GM19035 (cell line): ENCODE data around the gene PTPRG.

ENCODE experiments used
- ATAC-seq: cut with Tn5 transposase; IDR thresholded peaks from one replicate; pipeline ENCODE4 v1.9.1; 2021; ENCODE audit not compliant: unreplicated experiment

Gene PTPRG

GRCh38 chr3:62246985-62247384 lies 685.6 kb downstream of the PTPRG start:
- no peak for ATAC-seq

- ATAC-seq, result no peak
These were observed 687.5 kb downstream of the PTPRG start for GRCh38 chr3:62248734-62249483.

GRCh38 chr3:62249484-62249776 lies 688.1 kb downstream of the PTPRG start:
- no peak for ATAC-seq

DNA sequence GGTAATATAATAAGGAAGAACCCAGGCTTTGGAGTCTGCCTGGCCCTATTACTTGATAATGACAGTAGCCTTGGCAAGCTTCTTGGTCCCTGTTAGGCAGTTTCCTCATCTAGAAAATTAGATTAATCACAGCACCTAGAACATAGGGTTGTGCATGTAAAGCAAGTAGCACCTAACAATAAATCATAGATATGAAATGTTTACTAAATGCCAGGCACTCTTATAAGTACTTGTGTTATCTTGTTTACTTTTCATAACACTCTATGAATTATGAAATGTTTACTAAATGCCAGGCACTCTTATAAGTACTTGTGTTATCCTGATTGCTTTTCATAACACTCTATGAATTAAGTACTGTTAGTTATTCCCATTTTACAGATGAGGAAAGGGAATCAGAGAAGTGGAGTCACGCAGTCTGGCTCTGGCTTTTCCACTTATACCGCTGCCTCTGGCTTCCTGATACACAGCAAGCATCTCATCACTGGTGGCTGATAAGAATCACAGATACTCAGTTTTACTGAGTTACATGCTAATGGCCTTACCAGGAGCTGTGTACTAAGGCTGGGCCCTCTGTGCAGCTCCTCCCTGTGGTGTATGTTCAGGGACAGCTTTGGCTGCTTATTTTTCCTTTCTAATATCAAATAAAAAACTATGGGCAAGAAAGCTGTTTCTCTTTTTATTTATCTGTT lies 688.6 kb downstream of the PTPRG start:
- no peak for ATAC-seq

DNA sequence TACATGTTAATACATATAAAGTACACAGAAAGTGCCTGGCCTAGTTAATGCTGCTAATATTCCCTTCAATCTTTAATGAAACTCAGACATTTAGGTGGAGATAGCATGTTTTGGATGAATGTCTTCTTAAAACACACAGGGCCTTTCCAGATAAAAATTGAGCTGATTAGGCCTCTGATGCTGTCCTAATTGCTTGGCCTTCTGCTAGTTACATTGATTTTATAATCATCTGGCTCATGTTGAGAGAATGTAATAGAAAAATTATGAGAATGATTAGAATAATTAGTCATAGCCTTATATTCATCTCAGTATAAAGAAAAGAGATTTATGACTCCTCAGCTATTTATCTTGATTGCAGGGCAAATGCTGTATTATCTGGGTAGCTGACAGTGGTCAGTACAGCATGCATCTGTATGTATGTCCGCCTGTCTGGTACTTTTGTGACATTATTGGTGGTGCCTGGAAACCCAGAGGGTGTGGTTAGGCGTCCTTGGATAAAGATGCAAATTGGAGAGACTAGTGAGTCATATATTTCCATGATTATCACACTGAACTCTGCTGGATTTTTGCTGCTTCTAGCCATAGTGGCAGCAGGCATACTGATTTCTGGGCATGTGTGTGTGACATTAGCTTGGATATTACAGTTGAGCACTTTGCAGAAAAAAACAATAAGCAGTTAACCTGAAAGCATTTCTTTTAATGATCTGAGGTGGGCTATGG lies 691.2 kb downstream of the PTPRG start:
- ATAC-seq, result no peak

DNA sequence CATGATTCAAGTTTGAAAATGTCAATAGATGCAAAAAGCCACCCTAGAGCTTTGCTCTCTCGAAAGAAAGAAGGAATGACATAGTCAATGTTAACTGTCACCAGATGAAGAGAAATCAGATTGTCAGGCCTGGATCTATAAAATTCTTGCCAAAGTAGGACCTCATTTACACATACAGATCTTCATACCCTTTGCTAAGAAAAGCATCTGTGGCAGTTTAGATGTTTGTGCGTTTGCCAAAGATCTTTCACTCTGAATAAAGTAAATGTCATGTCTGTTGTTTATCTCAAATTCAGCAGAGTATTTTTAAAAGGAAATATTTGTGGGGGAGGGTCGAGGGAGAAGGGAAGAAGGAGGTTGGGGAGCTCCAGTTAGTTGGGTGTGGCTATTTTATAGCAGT lies 692.6 kb downstream of the PTPRG start:
- ATAC-seq, result no peak

GRCh38 chr3:62255758-62256157 lies 694.4 kb downstream of the PTPRG start:
- ATAC-seq, result no peak

- no peak for ATAC-seq
These were observed 698.6 kb downstream of the PTPRG start for GRCh38 chr3:62259924-62260323.

- ATAC-seq, result no peak
These were observed 699.3 kb downstream of the PTPRG start for GRCh38 chr3:62260655-62261054.

DNA sequence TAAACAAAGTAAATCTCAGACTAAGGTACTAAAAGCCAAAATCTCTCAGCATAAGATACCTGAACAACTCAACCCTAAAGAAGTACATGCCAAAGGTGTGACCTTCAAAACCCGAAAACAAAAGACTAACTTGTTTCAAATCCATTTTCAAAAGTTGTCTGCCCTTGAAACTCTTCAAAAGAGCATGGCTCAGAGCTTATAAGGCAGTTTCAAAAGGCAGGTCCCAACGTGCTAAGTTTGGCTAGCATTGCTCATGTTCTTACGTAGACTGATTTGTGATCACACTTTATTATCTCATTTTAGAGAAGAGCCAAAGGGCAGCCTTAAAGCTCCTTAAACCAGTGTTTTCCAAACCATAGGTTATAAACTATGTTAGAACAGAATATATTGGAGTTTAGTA lies 699.8 kb downstream of the PTPRG start:
- ATAC-seq, result no peak

DNA sequence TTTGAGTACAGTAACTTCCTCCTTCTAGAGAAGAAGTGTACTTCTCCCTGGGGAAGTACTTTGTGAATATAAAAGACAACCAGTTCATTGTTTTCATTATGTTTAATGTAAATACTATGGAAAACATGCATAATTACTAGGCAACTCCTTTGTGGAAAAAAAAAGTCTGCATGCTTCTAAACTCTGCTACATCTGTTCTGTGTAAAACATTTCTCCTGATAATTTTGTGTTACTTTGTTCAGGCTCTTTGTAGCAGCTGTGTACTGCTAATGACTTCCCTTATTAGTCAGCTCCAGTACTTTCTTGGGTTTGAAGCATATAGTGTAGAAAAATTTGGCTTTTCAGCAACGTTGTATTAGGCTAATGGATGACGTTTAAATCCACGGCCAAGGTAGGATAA lies 700.4 kb downstream of the PTPRG start:
- ATAC-seq, result no peak

DNA sequence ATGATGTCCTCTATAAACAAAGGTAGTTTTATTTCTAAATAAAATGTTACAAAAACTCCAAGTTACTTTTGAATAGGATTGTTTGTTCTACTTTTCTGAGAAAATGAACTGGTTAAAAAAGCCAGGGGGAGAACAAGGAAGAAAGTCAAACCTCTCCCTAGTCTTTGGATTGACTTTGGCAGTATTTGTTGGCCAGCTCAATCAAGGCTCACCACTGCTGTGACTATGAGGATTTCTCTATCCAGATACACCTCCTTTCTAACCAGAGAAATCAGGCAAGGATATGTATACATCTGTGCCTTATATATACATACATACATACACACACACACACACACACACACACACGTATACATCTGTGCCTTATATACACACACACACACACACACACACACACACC lies 704.2 kb downstream of the PTPRG start:
- ATAC-seq, result no peak

- no peak for ATAC-seq
These were observed 705.4 kb downstream of the PTPRG start for GRCh38 chr3:62266668-62267283.

GRCh38 chr3:62276658-62277180 lies 715.3 kb downstream of the PTPRG start:
- no peak for ATAC-seq

GRCh38 chr3:62277450-62277849 lies 716.1 kb downstream of the PTPRG start:
- no peak for ATAC-seq

DNA sequence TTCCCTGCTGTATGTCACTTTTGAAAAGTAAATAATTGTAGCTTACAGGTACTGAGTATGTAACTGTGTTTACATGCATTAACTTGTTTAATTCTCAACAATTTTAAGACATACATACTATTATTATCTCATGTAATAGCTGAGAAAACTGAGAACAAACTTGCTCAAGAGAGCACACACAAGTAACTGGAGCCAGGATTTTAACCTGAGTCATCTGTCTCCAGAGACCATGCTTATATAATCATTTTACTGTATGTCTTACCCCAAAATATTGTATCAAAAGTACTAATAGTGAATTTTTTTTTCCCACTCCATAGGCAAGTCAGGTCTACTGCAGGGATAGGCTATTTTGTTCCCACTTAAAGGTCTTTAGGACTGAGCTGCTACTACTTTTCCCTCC lies 716.6 kb downstream of the PTPRG start:
- no peak for ATAC-seq

GRCh38 chr3:62281726-62282125 lies 720.4 kb downstream of the PTPRG start:
- no peak for ATAC-seq

DNA sequence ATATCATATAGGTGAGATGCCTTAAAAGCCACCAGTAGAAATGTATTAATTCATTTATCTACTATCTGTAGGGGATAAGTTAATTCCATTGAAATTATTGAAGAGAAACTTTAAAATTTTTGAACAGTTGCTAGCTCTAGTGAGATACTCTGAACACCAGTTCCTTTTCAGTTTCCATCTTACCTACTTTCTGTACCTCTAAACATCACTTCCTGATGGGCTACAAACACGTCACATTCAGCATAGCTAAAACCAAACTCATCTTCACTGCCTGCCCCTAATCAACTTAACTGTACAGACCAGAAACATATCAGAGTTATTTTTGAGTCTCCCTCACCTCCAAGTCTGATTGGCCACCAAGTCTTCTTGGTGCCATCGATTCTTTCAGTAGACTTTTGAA lies 723.1 kb downstream of the PTPRG start:
- no peak for ATAC-seq

GRCh38 chr3:62287392-62287927 lies 726.1 kb downstream of the PTPRG start:
- no peak for ATAC-seq

GRCh38 chr3:62289922-62290321 lies 728.6 kb downstream of the PTPRG start:
- no peak for ATAC-seq

DNA sequence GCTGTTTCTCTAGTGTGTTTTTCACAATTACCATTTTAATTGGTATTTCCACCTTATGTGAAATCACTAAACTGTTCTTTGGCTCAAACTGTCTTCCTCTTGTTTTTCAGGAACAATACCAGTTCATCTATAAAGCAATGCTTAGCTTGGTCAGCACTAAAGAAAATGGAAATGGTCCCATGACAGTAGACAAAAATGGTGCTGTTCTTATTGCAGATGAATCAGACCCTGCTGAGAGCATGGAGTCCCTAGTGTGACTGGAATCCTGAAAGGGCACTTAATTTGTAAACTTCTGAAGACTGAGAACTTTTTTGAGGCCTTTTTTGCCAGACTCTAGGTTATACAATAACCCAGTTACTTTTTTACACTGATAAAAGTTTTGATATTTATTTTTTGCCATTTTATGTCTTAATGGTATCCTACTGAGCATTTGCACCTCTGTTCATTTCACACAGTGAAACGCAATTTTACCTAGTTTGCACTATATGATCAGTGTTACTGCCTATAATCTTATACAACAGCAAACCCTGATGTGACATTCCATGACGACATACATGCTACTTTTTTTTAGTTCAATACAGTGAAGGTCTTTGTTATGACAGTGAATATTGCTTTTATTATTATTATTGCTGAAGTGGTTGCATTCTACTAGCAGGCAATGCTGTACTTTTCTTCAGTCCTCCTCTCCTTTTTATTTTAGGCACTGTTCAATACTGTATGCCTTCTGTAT lies 731.8 kb downstream of the PTPRG start:
- ATAC-seq, result no peak
